CD8-positive, alpha-beta memory T cell (primary cell): ENCODE measurements around the gene UVRAG. TPM values are rescaled to one million over a fixed set of nuclear protein-coding genes. Genes with fewer than 3 reads are reported as not detected.

ENCODE experiments used
- CTCF ChIA-PET: fragments of 350-600 bp; sonication (Branson Sonifier 250); formaldehyde crosslinking; loops from one replicate; lab custom pipeline; 2021; ENCODE audit warnings: antibody characterized with exemption; lab: Charles Lee
- POLR2A ChIA-PET: fragments of 350-600 bp; sonication (Branson Sonifier 250); formaldehyde crosslinking; loops from one replicate; lab custom pipeline; 2021; ENCODE audit warnings: antibody characterized with exemption; lab: Charles Lee
- DNase-seq, 5 donors: peaks; one replicate each; pipeline versions ENCODE4 v3.0.0 to v3.0.0-alpha.2; 2020 to 2022; ENCODE audit warnings: mixed read lengths in 1 of 5
- H3K27ac ChIP-seq: one replicate; pipeline ENCODE4 v1.7.0; 2013; ENCODE audit warnings: low read depth, mild to moderate bottlenecking, low read length, moderate library complexity
- H3K27me3 ChIP-seq: 2 replicates; pipeline ENCODE4 v1.7.0; 2013; ENCODE audit warnings: low read length, mild to moderate bottlenecking; ENCODE audit not compliant: insufficient read depth, poor library complexity, severe bottlenecking
- H3K36me3 ChIP-seq: 2 replicates; pipeline ENCODE4 v1.7.0; 2013; ENCODE audit warnings: mild to moderate bottlenecking, low read length, moderate library complexity; ENCODE audit not compliant: insufficient read depth
- H3K4me1 ChIP-seq: 2 replicates; pipeline ENCODE4 v1.7.0; 2013; ENCODE audit warnings: mild to moderate bottlenecking, low read length, moderate library complexity; ENCODE audit not compliant: insufficient read depth
- H3K4me3 ChIP-seq: 2 replicates; pipeline ENCODE4 v1.7.0; 2013; ENCODE audit warnings: mild to moderate bottlenecking, low read length
- H3K9me3 ChIP-seq: 2 replicates; pipeline ENCODE4 v1.7.0; 2013; ENCODE audit warnings: mild to moderate bottlenecking, low read length
- H3K27ac Mint-ChIP-seq, 8 donors: one replicate each; pipeline ENCODE4 v1.8.0; 2020 to 2021; ENCODE audit warnings: mixed read lengths in 8 of 8, mild to moderate bottlenecking in 6 of 8, inconsistent platforms in 3 of 8, moderate library complexity in 3 of 8
- H3K27me3 Mint-ChIP-seq, 2 donors: one replicate each; pipeline ENCODE4 v1.8.0; 2020 to 2021; ENCODE audit warnings: mixed read lengths in 2 of 2, mild to moderate bottlenecking in 1 of 2, moderate library complexity in 1 of 2
- H3K36me3 Mint-ChIP-seq, 3 donors: one replicate each; pipeline ENCODE4 v1.8.0; 2020 to 2021; ENCODE audit warnings: mixed read lengths in 3 of 3, inconsistent platforms in 1 of 3, mild to moderate bottlenecking in 1 of 3
- H3K4me1 Mint-ChIP-seq, 3 donors: one replicate each; pipeline ENCODE4 v1.8.0; 2020 to 2021; ENCODE audit warnings: mixed read lengths in 3 of 3, inconsistent platforms in 1 of 3, mild to moderate bottlenecking in 1 of 3
- H3K4me3 Mint-ChIP-seq, 7 donors: one replicate each; pipeline ENCODE4 v1.8.0; 2020 to 2021; ENCODE audit warnings: mixed read lengths in 7 of 7, mild to moderate bottlenecking in 6 of 7, moderate library complexity in 4 of 7, inconsistent platforms in 2 of 7
- H3K9me3 Mint-ChIP-seq, 5 donors: one replicate each; pipeline ENCODE4 v1.8.0; 2020 to 2022; ENCODE audit warnings: mixed read lengths in 5 of 5, mild to moderate bottlenecking in 3 of 5, moderate library complexity in 2 of 5, inconsistent platforms in 1 of 5
- polyA plus RNA-seq: library from polyadenylated mRNA; unstranded; fragments of 300-500 nt; fragmentation: Illumina TruSeq; gene quantifications from one replicate; pipeline ENCODE4 v1.2.3, GENCODE V29; 2021
- total RNA-seq, 2 experiments: library from RNA; stranded (reverse); gene quantifications; one replicate each; pipeline ENCODE4 v1.2.3, GENCODE V29; 2021

Gene UVRAG
- total and polyA plus RNA-seq, 3 experiments from 2014 or later, result 17.1 to 20.9 (median 18.0) TPM

- H3K4me3 Mint-ChIP-seq, result no peak overlapping the region
- CTCF ChIA-PET, result no interaction called here
- no peak for DNase-seq
- H3K36me3 Mint-ChIP-seq, result peaks cover 4 to 19% (median 14%) of the 10 kb centered on the region in 3 donors
- Histone ChIP-seq H3K4me1 (no peaks in the 10 kb centered on the region), H3K36me3 (no peaks in the 10 kb centered on the region), H3K9me3 (no peaks in the 10 kb centered on the region), H3K27me3 (no peaks in the 10 kb centered on the region), H3K4me3 (no peak overlapping the region), H3K27ac (no peak overlapping the region)
- no peaks in the 10 kb centered on the region for H3K9me3 Mint-ChIP-seq
- peaks cover 11 to 26% (median 21%) of the 10 kb centered on the region in 3 donors for H3K4me1 Mint-ChIP-seq
- POLR2A ChIA-PET, result no interaction called here
- H3K27me3 Mint-ChIP-seq, result no peaks in the 10 kb centered on the region
- no peak overlapping the region for H3K27ac Mint-ChIP-seq
Measured at GRCh38 chr11:75907906-75908527, 93.0 kb downstream of the UVRAG start.

- H3K36me3 Mint-ChIP-seq, result peaks cover 4 to 28% (median 19%) of the 10 kb centered on the region in 3 donors
- Histone ChIP-seq H3K27ac (no peak overlapping the region), H3K4me3 (no peak overlapping the region), H3K4me1 (no peaks in the 10 kb centered on the region), H3K9me3 (no peaks in the 10 kb centered on the region), H3K36me3 (no peaks in the 10 kb centered on the region), H3K27me3 (no peaks in the 10 kb centered on the region)
- ChIA-PET POLR2A (no interaction called here), CTCF (interaction anchor here (2.6 kb wide), 1 partner anchor 13 kb away, joined by 8 read pairs; no protein-coding TSS in a partner anchor)
- peaks cover 11 to 26% (median 26%) of the 10 kb centered on the region in 3 donors for H3K4me1 Mint-ChIP-seq
- no peak overlapping the region for H3K27ac Mint-ChIP-seq
- no peaks in the 10 kb centered on the region for H3K27me3 Mint-ChIP-seq
- H3K4me3 Mint-ChIP-seq, result no peak overlapping the region
- no peak for DNase-seq
- no peaks in the 10 kb centered on the region for H3K9me3 Mint-ChIP-seq
Measured at GRCh38 chr11:75910426-75911145, 95.6 kb downstream of the UVRAG start.

- no peak for DNase-seq
- H3K27me3 ChIP-seq, result no peaks in the 10 kb centered on the region
- peaks cover 4 to 29% (median 19%) of the 10 kb centered on the region in 3 donors for H3K36me3 Mint-ChIP-seq
- H3K9me3 Mint-ChIP-seq, result no peaks in the 10 kb centered on the region
- no peaks in the 10 kb centered on the region for H3K9me3 ChIP-seq
- no peak overlapping the region for H3K4me3 Mint-ChIP-seq
- no peaks in the 10 kb centered on the region for H3K36me3 ChIP-seq
- ChIA-PET CTCF (interaction anchor here (2.6 kb wide), 1 partner anchor 14 kb away, joined by 8 read pairs; no protein-coding TSS in a partner anchor), POLR2A (no interaction called here)
- H3K4me1 ChIP-seq, result no peaks in the 10 kb centered on the region
- H3K4me1 Mint-ChIP-seq, result peaks cover 11 to 26% (median 26%) of the 10 kb centered on the region in 3 donors
- peak overlapping the region in 1 of 8 donors; percentile 55 for H3K27ac Mint-ChIP-seq
- H3K27ac ChIP-seq, result no peak overlapping the region
- no peak overlapping the region for H3K4me3 ChIP-seq
- H3K27me3 Mint-ChIP-seq, result no peaks in the 10 kb centered on the region
Measured at GRCh38 chr11:75911459-75911858, 96.4 kb downstream of the UVRAG start.

GRCh38 chr11:75913984-75914383, 99.0 kb downstream of the UVRAG start:
- H3K36me3 Mint-ChIP-seq, result peaks cover 0 to 38% (median 19%) of the 10 kb centered on the region in 3 donors
- H3K36me3 ChIP-seq, result no peaks in the 10 kb centered on the region
- CTCF ChIA-PET, result no interaction called here

GRCh38 chr11:75916882-75917281, 101.9 kb downstream of the UVRAG start:
- Mint-ChIP-seq H3K9me3 (no peaks in the 10 kb centered on the region), H3K27ac (no peak overlapping the region), H3K4me3 (no peak overlapping the region), H3K27me3 (no peaks in the 10 kb centered on the region), H3K4me1 (peaks cover 6 to 26% (median 10%) of the 10 kb centered on the region in 3 donors), H3K36me3 (peaks cover 0 to 40% (median 21%) of the 10 kb centered on the region in 3 donors)
- Histone ChIP-seq H3K36me3 (no peaks in the 10 kb centered on the region), H3K9me3 (no peaks in the 10 kb centered on the region), H3K27me3 (no peaks in the 10 kb centered on the region), H3K27ac (no peak overlapping the region), H3K4me3 (no peak overlapping the region), H3K4me1 (no peaks in the 10 kb centered on the region)
- POLR2A ChIA-PET, result interaction anchor here (0.7 kb wide), 1 partner anchor 286 kb away, joined by 3 read pairs; no protein-coding TSS in a partner anchor
- CTCF ChIA-PET, result no interaction called here
- DNase-seq, result no peak

More at GRCh38 chr11:75913984-75914383, 99.0 kb downstream of the UVRAG start:
- Mint-ChIP-seq H3K27me3 (no peaks in the 10 kb centered on the region), H3K4me1 (peaks cover 4 to 18% (median 11%) of the 10 kb centered on the region in 3 donors), H3K27ac (no peak overlapping the region), H3K9me3 (no peaks in the 10 kb centered on the region), H3K4me3 (no peak overlapping the region)
- no peaks in the 10 kb centered on the region for H3K27me3 ChIP-seq
- no peaks in the 10 kb centered on the region for H3K4me1 ChIP-seq
- no peak overlapping the region for H3K4me3 ChIP-seq
- no peak overlapping the region for H3K27ac ChIP-seq
- POLR2A ChIA-PET, result no interaction called here
- DNase-seq, result no peak
- H3K9me3 ChIP-seq, result no peaks in the 10 kb centered on the region

GRCh38 chr11:75918331-75918730, 103.3 kb downstream of the UVRAG start:
- Histone ChIP-seq H3K36me3 (no peaks in the 10 kb centered on the region), H3K27ac (no peak overlapping the region), H3K27me3 (no peaks in the 10 kb centered on the region), H3K4me3 (no peak overlapping the region), H3K9me3 (no peaks in the 10 kb centered on the region), H3K4me1 (no peaks in the 10 kb centered on the region)
- ChIA-PET CTCF (no interaction called here), POLR2A (no interaction called here)
- Mint-ChIP-seq H3K9me3 (no peaks in the 10 kb centered on the region), H3K27ac (peak overlapping the region in 2 of 8 donors; percentile 10 to 12), H3K27me3 (no peaks in the 10 kb centered on the region), H3K4me1 (peaks cover 6 to 27% (median 10%) of the 10 kb centered on the region in 3 donors), H3K36me3 (peaks cover 0 to 26% (median 9%) of the 10 kb centered on the region in 3 donors), H3K4me3 (no peak overlapping the region)
- DNase-seq, result no peak

- Mint-ChIP-seq H3K36me3 (peaks cover 0 to 16% (median 4%) of the 10 kb centered on the region in 3 donors), H3K4me1 (peaks cover 5 to 27% (median 6%) of the 10 kb centered on the region in 3 donors), H3K9me3 (no peaks in the 10 kb centered on the region), H3K27me3 (no peaks in the 10 kb centered on the region), H3K4me3 (no peak overlapping the region), H3K27ac (no peak overlapping the region)
- no peak overlapping the region for H3K4me3 ChIP-seq
- no peaks in the 10 kb centered on the region for H3K27me3 ChIP-seq
- no peaks in the 10 kb centered on the region for H3K36me3 ChIP-seq
- H3K9me3 ChIP-seq, result no peaks in the 10 kb centered on the region
- DNase-seq, result no peak
- ChIA-PET POLR2A (no interaction called here), CTCF (no interaction called here)
- no peaks in the 10 kb centered on the region for H3K4me1 ChIP-seq
- H3K27ac ChIP-seq, result no peak overlapping the region
Measured at GRCh38 chr11:75919525-75919924, 104.5 kb downstream of the UVRAG start.

- Mint-ChIP-seq H3K27ac (no peak overlapping the region), H3K36me3 (peaks cover 0 to 19% (median 4%) of the 10 kb centered on the region in 3 donors), H3K9me3 (no peaks in the 10 kb centered on the region), H3K4me1 (peaks cover 5 to 27% (median 6%) of the 10 kb centered on the region in 3 donors), H3K4me3 (no peak overlapping the region), H3K27me3 (no peaks in the 10 kb centered on the region)
- no peaks in the 10 kb centered on the region for H3K4me1 ChIP-seq
- no peaks in the 10 kb centered on the region for H3K36me3 ChIP-seq
- POLR2A ChIA-PET, result no interaction called here
- no peak overlapping the region for H3K27ac ChIP-seq
- no peaks in the 10 kb centered on the region for H3K27me3 ChIP-seq
- DNase-seq, result no peak
- no peak overlapping the region for H3K4me3 ChIP-seq
- no peaks in the 10 kb centered on the region for H3K9me3 ChIP-seq
- CTCF ChIA-PET, result no interaction called here
Measured at GRCh38 chr11:75920848-75921247, 105.8 kb downstream of the UVRAG start.
